MM.1S (cell line): ENCODE results near the gene PTK7.

ENCODE experiments used
- CTCF ChIP-seq: fragments of 300-600 bp; sonication (generic); IDR thresholded peaks from 2 replicates; pipeline ENCODE4 v1.5.1; 2016; ENCODE audit warnings: antibody characterized with exemption, low read length, mixed read lengths
- EZH2 ChIP-seq: fragments of 300-600 bp; sonication (generic); optimal IDR thresholded peaks from 2 replicates; pipeline ENCODE3; 2017; ENCODE audit warnings: low read depth, mild to moderate bottlenecking, antibody characterized with exemption, low read length, mixed read lengths
- EZH2phosphoT487 ChIP-seq: fragments of 300-600 bp; sonication (generic); IDR thresholded peaks from 2 replicates; pipeline ENCODE4 v1.6.1; 2018; ENCODE audit warnings: antibody characterized with exemption, low read length

- TF ChIP-seq CTCF, result no peak
- TF ChIP-seq EZH2, result no peak
- no peak for TF ChIP-seq EZH2phosphoT487
These were observed 116.8 kb downstream of the PTK7 start for GRCh38 chr6:43192911-43193310.
